Gastrocnemius medialis (tissue), 4 donors: ENCODE results near the gene SDC3. TPM values are rescaled to one million over a fixed set of nuclear protein-coding genes. Genes with fewer than 3 reads are reported as not detected.

Experiments used
- ATAC-seq, 2 donors: fragments of 150-250 bp; one replicate each; pipeline ENCODE4 v1.9.1; 2016
- DNase-seq, 2 donors: peaks; one replicate each; pipeline ENCODE4 v3.0.0-alpha.2; 2019
- H3K27ac ChIP-seq, 4 donors: fragments of 200-600 bp; sonication (generic); 1 replicate in 1 of 4; 2 replicates in 3 of 4; pipeline ENCODE4 v1.5.1; 2016 to 2018; ENCODE audit warnings: mild to moderate bottlenecking in 2 of 4, moderate library complexity in 1 of 4
- H3K27me3 ChIP-seq, 3 donors: fragments of 200-600 bp; sonication (generic) in 2 of 3; 1 replicate in 1 of 3; 2 replicates in 2 of 3; pipeline versions ENCODE4 v1.5.1 to v1.6.0; 2016 to 2019; ENCODE audit warnings: mild to moderate bottlenecking in 1 of 3, moderate library complexity in 1 of 3
- H3K36me3 ChIP-seq, 2 donors: fragments of 200-600 bp; sonication (generic) in 1 of 2; one replicate each; pipeline ENCODE4 v1.5.1; 2017 to 2018
- H3K4me1 ChIP-seq, 2 donors: fragments of 200-600 bp; sonication (generic) in 1 of 2; one replicate each; pipeline ENCODE4 v1.5.1; 2016 to 2017; ENCODE audit warnings: mild to moderate bottlenecking in 2 of 2
- H3K4me3 ChIP-seq, 4 donors: fragments of 200-600 bp; sonication (generic) in 3 of 4; 1 replicate in 1 of 4; 2 replicates in 3 of 4; pipeline ENCODE4 v1.5.1; 2016 to 2019; ENCODE audit warnings: mild to moderate bottlenecking in 2 of 4
- H3K9me3 ChIP-seq, 3 donors: fragments of 200-600 bp; sonication (generic) in 2 of 3; 1 replicate in 1 of 3; 2 replicates in 2 of 3; pipeline ENCODE4 v1.5.1; 2016 to 2019
- POLR2A ChIP-seq, 2 donors: fragments of 450-650 bp; IDR thresholded peaks; one replicate each; pipeline ENCODE4 v1.6.1; 2017; ENCODE audit warnings: antibody characterized with exemption in 2 of 2, mild to moderate bottlenecking in 2 of 2, moderate library complexity in 2 of 2
- in situ Hi-C, 4 donors: fragments of 200-750 bp; cut with MboI; loops; one replicate each; pipeline versions ENCODE4 v1.15.0 to v1.8.0; 2017; ENCODE audit warnings: low sequenced_read_pairs in 4 of 4
- intact Hi-C: fragments of 100-400 bp; cut with DNase I; formaldehyde crosslinking; loops from one replicate; pipeline ENCODE4 v1.15.1; 2023; ENCODE audit warnings: low total_unique reads
- total RNA-seq, 4 donors: library from RNA; depleted of rRNA; stranded (reverse); fragments of >200 nt; gene quantifications; one replicate each; pipeline versions ENCODE4 v1.1.0 to v1.2.3, GENCODE V29; 2016
- TF ChIP-seq, protein P1 (sequence below), 5 experiments: fragments of 450-650 bp in 3 of 5; fragments of 200-600 bp in 2 of 5; sonication (generic) in 2 of 5; IDR thresholded peaks in 4 of 5; conservative IDR thresholded peaks in 1 of 5; 1 replicate in 4 of 5; 2 replicates in 1 of 5; pipeline ENCODE4 v1.5.1; 2016 to 2019; ENCODE audit warnings: antibody characterized with exemption in 5 of 5, mild to moderate bottlenecking in 3 of 5, moderate library complexity in 3 of 5

Gene SDC3
- total RNA-seq, 4 donors from 2014 or later = 2.7 to 5.6 (median 3.0) TPM

DNA sequence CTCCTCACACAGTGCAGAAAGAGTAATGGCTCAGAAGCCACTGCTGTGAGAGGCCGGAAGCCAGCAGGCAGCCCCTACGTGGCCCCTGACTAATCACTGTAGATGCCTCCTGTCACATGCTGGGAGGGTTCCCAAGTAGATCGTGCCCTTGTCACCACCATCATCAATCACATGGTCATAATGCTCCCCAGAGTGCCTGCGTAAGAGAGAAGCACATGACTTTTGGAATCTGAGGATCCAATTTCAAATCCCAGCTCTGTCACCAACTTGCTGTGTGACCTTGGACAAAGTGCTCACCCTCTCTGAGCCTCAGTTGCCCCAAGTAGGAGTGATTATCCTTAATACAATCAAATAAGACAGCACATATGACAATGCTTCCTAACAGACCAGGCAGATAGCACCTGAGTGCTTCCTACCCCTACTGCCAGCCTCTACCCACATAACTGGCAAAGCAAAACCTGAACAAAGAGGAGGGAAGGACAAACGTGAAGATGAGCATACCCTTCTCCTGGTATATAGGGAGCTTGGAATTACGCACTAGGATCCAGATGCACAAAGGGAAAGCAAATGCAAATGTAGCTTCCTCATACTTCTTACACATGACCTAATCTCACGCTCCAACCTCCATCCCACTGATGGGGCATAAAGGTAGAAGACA lies 65.7 kb downstream of the SDC3 start:
- intact Hi-C loops = loop anchor here (5.0 kb wide), 1 partner anchor 41 kb away; no protein-coding TSS in a partner anchor
- DNase-seq (no peak), ATAC-seq (no peak)
- Histone ChIP-seq H3K9me3 (no peaks in the 10 kb centered on the region), H3K27me3 (peaks cover 0 to 8% (median 0%) of the 10 kb centered on the region in 3 donors), H3K36me3 (no peaks in the 10 kb centered on the region), H3K4me1 (peaks cover 13 to 14% of the 10 kb centered on the region in 2 donors), H3K27ac (no peak overlapping the region), H3K4me3 (no peak overlapping the region)
- TF ChIP-seq, protein P1, sequence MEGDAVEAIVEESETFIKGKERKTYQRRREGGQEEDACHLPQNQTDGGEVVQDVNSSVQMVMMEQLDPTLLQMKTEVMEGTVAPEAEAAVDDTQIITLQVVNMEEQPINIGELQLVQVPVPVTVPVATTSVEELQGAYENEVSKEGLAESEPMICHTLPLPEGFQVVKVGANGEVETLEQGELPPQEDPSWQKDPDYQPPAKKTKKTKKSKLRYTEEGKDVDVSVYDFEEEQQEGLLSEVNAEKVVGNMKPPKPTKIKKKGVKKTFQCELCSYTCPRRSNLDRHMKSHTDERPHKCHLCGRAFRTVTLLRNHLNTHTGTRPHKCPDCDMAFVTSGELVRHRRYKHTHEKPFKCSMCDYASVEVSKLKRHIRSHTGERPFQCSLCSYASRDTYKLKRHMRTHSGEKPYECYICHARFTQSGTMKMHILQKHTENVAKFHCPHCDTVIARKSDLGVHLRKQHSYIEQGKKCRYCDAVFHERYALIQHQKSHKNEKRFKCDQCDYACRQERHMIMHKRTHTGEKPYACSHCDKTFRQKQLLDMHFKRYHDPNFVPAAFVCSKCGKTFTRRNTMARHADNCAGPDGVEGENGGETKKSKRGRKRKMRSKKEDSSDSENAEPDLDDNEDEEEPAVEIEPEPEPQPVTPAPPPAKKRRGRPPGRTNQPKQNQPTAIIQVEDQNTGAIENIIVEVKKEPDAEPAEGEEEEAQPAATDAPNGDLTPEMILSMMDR (IDR thresholded peaks at IDR 0.05 in 4 of 5, conservative IDR thresholded peaks at IDR 0.05 in 1 of 5) = no peak
- TF ChIP-seq POLR2A (IDR thresholded peaks at IDR 0.05) = no peak
- in situ Hi-C loops = no loop called here

DNA sequence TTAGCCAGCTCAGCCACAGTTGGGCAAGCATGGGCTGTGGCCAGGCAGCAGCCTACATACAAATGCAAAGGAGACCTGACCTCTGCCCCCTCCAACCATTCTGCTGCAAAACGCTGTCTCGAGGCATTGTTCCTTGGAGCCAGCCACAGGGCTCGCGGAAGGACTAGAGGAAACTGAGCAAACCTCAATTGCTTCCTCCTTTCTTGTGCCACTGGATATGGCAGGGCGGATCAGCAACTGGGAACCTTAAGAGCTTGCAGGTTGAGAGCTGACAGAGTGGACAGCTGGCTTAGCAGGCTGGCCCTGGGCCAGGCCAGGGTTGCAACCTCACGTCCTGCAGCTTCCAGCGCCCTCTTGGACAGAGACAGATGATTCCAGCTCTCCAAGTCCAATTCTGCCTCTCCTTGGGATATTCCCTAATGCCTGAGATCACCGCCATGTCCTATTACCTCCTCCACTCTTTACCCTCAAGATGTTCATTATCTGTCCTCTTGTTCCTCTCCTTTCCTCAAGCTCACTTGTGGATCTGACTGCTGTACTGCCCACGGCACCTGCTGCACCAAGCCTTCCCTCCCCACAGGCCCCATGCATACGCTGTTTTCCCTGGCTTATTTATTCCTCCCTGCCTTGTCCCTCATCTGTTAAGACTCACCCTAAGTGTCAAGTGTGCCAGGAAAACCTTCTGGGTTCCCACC lies 67.5 kb downstream of the SDC3 start:
- TF ChIP-seq POLR2A (IDR thresholded peaks at IDR 0.05) = no peak
- TF ChIP-seq, protein P1 (IDR thresholded peaks at IDR 0.05 in 4 of 5, conservative IDR thresholded peaks at IDR 0.05 in 1 of 5) = no peak
- in situ Hi-C loops (no loop called here), intact Hi-C loops (loop anchor here (5.0 kb wide), 1 partner anchor 39 kb away; no protein-coding TSS in a partner anchor)
- Histone ChIP-seq H3K36me3 (no peaks in the 10 kb centered on the region), H3K4me1 (peaks cover 10 to 13% of the 10 kb centered on the region in 2 donors), H3K27me3 (peaks cover 0 to 2% (median 0%) of the 10 kb centered on the region in 3 donors), H3K27ac (no peak overlapping the region), H3K4me3 (no peak overlapping the region), H3K9me3 (no peaks in the 10 kb centered on the region)
- DNase-seq = peak; percentile 32 to 58
- peak; percentile 65 to 81 for ATAC-seq

DNA sequence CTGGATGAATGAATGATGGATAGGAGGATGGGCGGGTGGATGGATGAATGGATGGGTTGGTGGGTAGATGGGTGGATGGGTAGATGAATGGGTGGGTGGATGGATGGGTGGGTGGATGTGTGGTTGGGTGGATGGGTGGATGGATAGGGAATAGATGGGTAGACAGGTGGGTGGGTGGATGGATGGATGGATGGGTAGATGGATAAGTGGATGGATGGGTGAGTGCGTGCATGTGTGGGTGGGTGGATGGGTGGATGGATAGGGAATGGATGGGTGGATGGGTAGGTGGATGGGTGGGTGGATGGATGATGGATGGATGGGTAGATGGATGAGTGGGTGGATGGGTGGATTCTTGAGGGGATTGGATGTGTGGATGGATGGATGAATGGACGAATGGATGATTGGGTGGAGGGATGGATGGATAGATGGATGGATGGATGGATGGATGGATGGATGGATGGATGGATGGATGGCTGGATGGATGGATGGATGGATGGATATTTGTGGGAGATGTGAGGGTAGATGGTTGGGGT lies 68.7 kb downstream of the SDC3 start:
- intact Hi-C loops = loop anchor here (5.0 kb wide), 1 partner anchor 38 kb away; no protein-coding TSS in a partner anchor
- in situ Hi-C loops = no loop called here
- no peaks in the 10 kb centered on the region for H3K27me3 ChIP-seq

DNA sequence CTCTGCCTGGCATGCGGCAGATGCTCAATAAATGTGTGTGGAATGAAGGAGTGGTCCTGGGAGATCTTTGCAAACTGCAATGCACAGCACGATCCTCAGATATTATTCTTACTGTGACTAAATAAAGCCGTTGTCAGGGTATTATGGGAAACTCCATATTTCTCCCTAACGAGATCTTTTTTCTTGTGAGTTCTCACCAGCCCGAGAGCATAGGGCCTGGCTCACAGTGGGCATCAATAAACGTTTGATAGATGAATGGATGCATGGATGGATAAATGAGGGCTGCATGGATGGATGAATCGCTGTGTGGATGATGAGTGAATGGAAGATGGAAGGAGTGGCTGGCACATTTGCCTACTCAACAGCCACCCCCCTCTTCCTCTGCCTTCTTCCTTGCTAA lies 69.6 kb downstream of the SDC3 start:
- no peak overlapping the region for H3K27ac ChIP-seq
- no peaks in the 10 kb centered on the region for H3K36me3 ChIP-seq
- H3K4me3 ChIP-seq = no peak overlapping the region
- DNase-seq (no peak), ATAC-seq (no peak)
- no peaks in the 10 kb centered on the region for H3K27me3 ChIP-seq
- intact Hi-C loops (no loop called here), in situ Hi-C loops (no loop called here)
- TF ChIP-seq, protein P1 (IDR thresholded peaks at IDR 0.05 in 4 of 5, conservative IDR thresholded peaks at IDR 0.05 in 1 of 5) = no peak
- no peak for TF ChIP-seq POLR2A (IDR thresholded peaks at IDR 0.05)
- peaks cover 10 to 13% of the 10 kb centered on the region in 2 donors for H3K4me1 ChIP-seq
- no peaks in the 10 kb centered on the region for H3K9me3 ChIP-seq

More for the DNA sequence above, 68.7 kb downstream of the SDC3 start:
- Histone ChIP-seq H3K4me3 (no peak overlapping the region), H3K4me1 (peaks cover 10 to 13% of the 10 kb centered on the region in 2 donors), H3K27ac (no peak overlapping the region), H3K36me3 (no peaks in the 10 kb centered on the region), H3K9me3 (no peaks in the 10 kb centered on the region)
- TF ChIP-seq, protein P1 (IDR thresholded peaks at IDR 0.05 in 4 of 5, conservative IDR thresholded peaks at IDR 0.05 in 1 of 5) = no peak
- TF ChIP-seq POLR2A (IDR thresholded peaks at IDR 0.05) = no peak
- DNase-seq (no peak), ATAC-seq (no peak)
